Nephron (organoid): ENCODE results near the gene CNTF.
A peak's percentile ranks its signal among the peaks of the same experiment; 100 is the strongest.

Experiments
- H3K27ac Mint-ChIP-seq, 3 experiments: 2 replicates each; pipeline ENCODE4 v1.8.0; 2020; ENCODE audit warnings: mixed read lengths in 3 of 3, mild to moderate bottlenecking in 2 of 3, moderate library complexity in 1 of 3
- H3K27me3 Mint-ChIP-seq: 2 replicates; pipeline ENCODE4 v1.8.0; 2021; ENCODE audit warnings: low read depth, mild to moderate bottlenecking, moderate library complexity, mixed read lengths
- H3K36me3 Mint-ChIP-seq: 2 replicates; pipeline ENCODE4 v1.8.0; 2020; ENCODE audit warnings: low read depth, mixed read lengths
- H3K4me1 Mint-ChIP-seq: 2 replicates; pipeline ENCODE4 v1.8.0; 2020; ENCODE audit warnings: mixed read lengths
- H3K4me3 Mint-ChIP-seq, 3 experiments: 2 replicates each; pipeline ENCODE4 v1.8.0; 2020; ENCODE audit warnings: mild to moderate bottlenecking in 3 of 3, mixed read lengths in 3 of 3, moderate library complexity in 2 of 3
- H3K9me3 Mint-ChIP-seq: 2 replicates; pipeline ENCODE4 v1.8.0; 2020; ENCODE audit warnings: mixed read lengths
- CTCF ChIP-seq, 3 experiments: fragments of 200-600 bp; sonication (generic); IDR thresholded peaks; one replicate each; pipeline ENCODE4 v1.5.0; 2021; ENCODE audit warnings: antibody characterized with exemption in 3 of 3; ENCODE audit not compliant: unreplicated experiment in 3 of 3

CNTF gene

GRCh38 chr11:58652726-58653280 lies 30.3 kb downstream of the CNTF start:
- no peak for TF ChIP-seq CTCF (IDR thresholded peaks at IDR 0.05; ENCODE audit: unreplicated experiment in 3 of 3)
- no peak overlapping the region for H3K4me3 Mint-ChIP-seq
- H3K9me3 Mint-ChIP-seq: no peaks in the 10 kb centered on the region
- H3K27ac Mint-ChIP-seq: no peak overlapping the region
- no peaks in the 10 kb centered on the region for H3K4me1 Mint-ChIP-seq
- H3K27me3 Mint-ChIP-seq: peaks cover 8% of the 10 kb centered on the region
- no peaks in the 10 kb centered on the region for H3K36me3 Mint-ChIP-seq

- no peaks in the 10 kb centered on the region for H3K4me1 Mint-ChIP-seq
- peak overlapping the region in 1 of 3 experiments; percentile 39 for H3K27ac Mint-ChIP-seq
- H3K36me3 Mint-ChIP-seq: no peaks in the 10 kb centered on the region
- H3K4me3 Mint-ChIP-seq: no peak overlapping the region
- TF ChIP-seq CTCF (IDR thresholded peaks at IDR 0.05; ENCODE audit: unreplicated experiment in 3 of 3): peak; percentile 84 to 92 (median 86)
- peaks cover 8% of the 10 kb centered on the region for H3K27me3 Mint-ChIP-seq
- H3K9me3 Mint-ChIP-seq: no peaks in the 10 kb centered on the region
Measured at GRCh38 chr11:58654079-58654907, 31.8 kb downstream of the CNTF start.

GRCh38 chr11:58654908-58655296 lies 32.4 kb downstream of the CNTF start:
- Mint-ChIP-seq H3K4me1 (no peaks in the 10 kb centered on the region), H3K27me3 (peaks cover 8% of the 10 kb centered on the region), H3K36me3 (no peaks in the 10 kb centered on the region), H3K4me3 (no peak overlapping the region), H3K9me3 (no peaks in the 10 kb centered on the region), H3K27ac (no peak overlapping the region)
- no peak for TF ChIP-seq CTCF (IDR thresholded peaks at IDR 0.05; ENCODE audit: unreplicated experiment in 3 of 3)

- no peak for TF ChIP-seq CTCF (IDR thresholded peaks at IDR 0.05; ENCODE audit: unreplicated experiment in 3 of 3)
- Mint-ChIP-seq H3K4me1 (no peaks in the 10 kb centered on the region), H3K36me3 (no peaks in the 10 kb centered on the region), H3K27ac (no peak overlapping the region), H3K27me3 (peaks cover 8% of the 10 kb centered on the region), H3K4me3 (no peak overlapping the region), H3K9me3 (no peaks in the 10 kb centered on the region)
Measured at GRCh38 chr11:58656348-58656747, 33.9 kb downstream of the CNTF start.

- Mint-ChIP-seq H3K9me3 (no peaks in the 10 kb centered on the region), H3K27me3 (peaks cover 8% of the 10 kb centered on the region), H3K27ac (no peak overlapping the region), H3K36me3 (no peaks in the 10 kb centered on the region), H3K4me3 (no peak overlapping the region), H3K4me1 (no peaks in the 10 kb centered on the region)
- TF ChIP-seq CTCF (IDR thresholded peaks at IDR 0.05; ENCODE audit: unreplicated experiment in 3 of 3): no peak
Measured at GRCh38 chr11:58658623-58659022, 36.2 kb downstream of the CNTF start.

GRCh38 chr11:58659404-58659803 lies 36.9 kb downstream of the CNTF start:
- Mint-ChIP-seq H3K4me1 (no peaks in the 10 kb centered on the region), H3K4me3 (no peak overlapping the region), H3K36me3 (no peaks in the 10 kb centered on the region), H3K27me3 (peaks cover 8% of the 10 kb centered on the region), H3K9me3 (no peaks in the 10 kb centered on the region), H3K27ac (no peak overlapping the region)
- TF ChIP-seq CTCF (IDR thresholded peaks at IDR 0.05; ENCODE audit: unreplicated experiment in 3 of 3): no peak
